Suprapubic skin (tissue), 3 donors: Measurements from ENCODE around the gene AP3B1.
"Not testable (repeated sequence)": the region's sequence is repeated elsewhere in the genome, so short reads cannot be mapped to it uniquely, and the experiment has no call there.

Source experiments
- CTCF ChIP-seq, 2 donors: fragments of 200-600 bp in 1 of 2; fragments of 450-650 bp in 1 of 2; sonication (generic) in 1 of 2; IDR thresholded peaks; one replicate each; pipeline ENCODE4 v1.5.1; 2016 to 2019; ENCODE audit warnings: antibody characterized with exemption in 2 of 2, mild to moderate bottlenecking in 1 of 2, moderate library complexity in 1 of 2
- EP300 ChIP-seq: sonication (generic); formaldehyde crosslinking; IDR thresholded peaks from one replicate; pipeline ENCODE4 v1.6.1; 2017; ENCODE audit warnings: antibody characterized with exemption
- POLR2A ChIP-seq, 2 donors: fragments of 450-650 bp; IDR thresholded peaks; one replicate each; pipeline ENCODE4 v1.6.1; 2017; ENCODE audit warnings: antibody characterized with exemption in 2 of 2, mild to moderate bottlenecking in 2 of 2, moderate library complexity in 2 of 2

GRCh38 chr5:78188681-78189080 lies 105.8 kb downstream of the AP3B1 start:
- TF ChIP-seq CTCF (IDR thresholded peaks at IDR 0.05); POLR2A (IDR thresholded peaks at IDR 0.05); EP300: not testable (repeated sequence)
